LoVo (cell line): ENCODE measurements around the gene SPP1.
A peak's percentile ranks its signal among the peaks of the same experiment; 100 is the strongest.
"Not testable (repeated sequence)": the region's sequence is repeated elsewhere in the genome, so short reads cannot be mapped to it uniquely, and the experiment has no call there.

Experiments
- DNase-seq: peaks from one replicate; pipeline ENCODE4 v3.0.0-alpha.2; 2016; ENCODE audit warnings: low spot score

SPP1 gene

GRCh38 chr4:88025868-88026661, 50.6 kb downstream of the SPP1 start:
- not testable (repeated sequence) for DNase-seq

- DNase-seq, result peak; percentile 38
Measured at GRCh38 chr4:88027611-88028608, 52.4 kb downstream of the SPP1 start.

GRCh38 chr4:88028946-88029345, 53.4 kb downstream of the SPP1 start:
- no peak for DNase-seq

GRCh38 chr4:88029556-88029955, 54.0 kb downstream of the SPP1 start:
- no peak for DNase-seq

- DNase-seq, result no peak
Measured at GRCh38 chr4:88030565-88031310, 55.2 kb downstream of the SPP1 start.
